K562 (cell line): ENCODE results near the gene IL27RA. TPM values are rescaled to one million over a fixed set of nuclear protein-coding genes. Genes with fewer than 3 reads are reported as not detected.

ENCODE experiments used
- CC2D1A ChIP-seq: fragments of 450-650 bp; IDR thresholded peaks from 2 replicates; pipeline ENCODE4 v1.6.1; 2017; ENCODE audit warnings: mild to moderate bottlenecking
- CSDE1 ChIP-seq, 2 experiments: fragments of 450-650 bp; IDR thresholded peaks; 2 replicates each; pipeline ENCODE4 v1.6.1; 2016; ENCODE audit warnings: mild to moderate bottlenecking in 1 of 2
- ELF4 ChIP-seq: fragments of 450-650 bp; formaldehyde crosslinking; IDR thresholded peaks from 2 replicates; pipeline ENCODE4 v1.4.0; 2022; ENCODE audit warnings: missing genetic modification characterization
- EP400 ChIP-seq: fragments of 450-650 bp; IDR thresholded peaks from 2 replicates; pipeline ENCODE4 v1.6.1; 2017; ENCODE audit warnings: antibody characterized with exemption, mild to moderate bottlenecking, moderate library complexity
- ETV1 ChIP-seq: fragments of 450-650 bp; conservative IDR thresholded peaks from 2 replicates; pipeline ENCODE4 v1.6.1; 2016; ENCODE audit warnings: missing genetic modification characterization, control low read depth, low read depth, missing compliant biosample characterization
- MAFF ChIP-seq: IDR thresholded peaks from 2 replicates; pipeline ENCODE4 v1.6.1; 2012; ENCODE audit warnings: low read length, improper control_type of control experiment
- NCOR1 ChIP-seq: fragments of 450-650 bp; IDR thresholded peaks from 2 replicates; pipeline ENCODE4 v1.6.1; 2016; ENCODE audit warnings: mild to moderate bottlenecking, moderate library complexity
- NELFE ChIP-seq: IDR thresholded peaks from 2 replicates; pipeline ENCODE4 v1.6.1; 2011; ENCODE audit warnings: mild to moderate bottlenecking; ENCODE audit not compliant: insufficient read depth, insufficient read length
- POLR2H ChIP-seq: IDR thresholded peaks from 2 replicates; pipeline ENCODE4 v1.6.1; 2016; ENCODE audit warnings: missing genetic modification characterization, low read depth, mild to moderate bottlenecking, control low read depth, missing compliant biosample characterization, moderate library complexity
- SREBF2 ChIP-seq: sonication (generic); formaldehyde crosslinking; IDR thresholded peaks from 2 replicates; pipeline ENCODE4 v1.4.0; 2020; ENCODE audit warnings: mild to moderate bottlenecking, missing genetic modification reagents
- SRSF7 ChIP-seq: fragments of 200-400 bp; formaldehyde crosslinking; optimal IDR thresholded peaks from 2 replicates; pipeline ENCODE3; 2017; ENCODE audit warnings: mild to moderate bottlenecking, low read depth, low read length
- SUPT5H ChIP-seq: fragments of 450-650 bp; IDR thresholded peaks from 2 replicates; pipeline ENCODE4 v1.6.1; 2016
- THRAP3 ChIP-seq: fragments of 450-650 bp; IDR thresholded peaks from 2 replicates; pipeline ENCODE4 v1.6.1; 2016; ENCODE audit warnings: mild to moderate bottlenecking, inconsistent platforms, borderline replicate concordance
- ZNF146 ChIP-seq: IDR thresholded peaks from one replicate; pipeline ENCODE4 v1.6.1; 2018; ENCODE audit warnings: missing compliant biosample characterization; ENCODE audit not compliant: unreplicated experiment
- ZNF23 ChIP-seq: fragments of 250-450 bp; sonication (Bioruptor Pico); IDR thresholded peaks from 2 replicates; pipeline ENCODE4 v1.4.0; 2020; ENCODE audit warnings: mild to moderate bottlenecking
- ZNF668 ChIP-seq: fragments of 250-450 bp; sonication (Bioruptor Pico); IDR thresholded peaks from 2 replicates; pipeline ENCODE4 v1.8.0; 2022; ENCODE audit warnings: mild to moderate bottlenecking, inconsistent platforms
- polyA plus RNA-seq, 8 experiments: library from polyadenylated mRNA; depleted of rRNA in 4 of 8; stranded (reverse) in 5 of 8; unstranded in 3 of 8; fragments of >200 nt; fragmentation: Nextera tagmentation in 2 of 8; fragmentation: Illumina TruSeq in 1 of 8; extraction: Ambion mirVana in 2 of 8; extraction: Trizol in 1 of 8; gene quantifications; 2 replicates each; pipeline versions ENCODE4 v1.2.1 to v1.2.3, GENCODE V29; 2011 to 2014; ENCODE audit warnings: inconsistent platforms in 1 of 8, missing spikeins in 1 of 8
- total RNA-seq, 7 experiments: library from RNA; depleted of rRNA in 6 of 7; stranded (reverse); fragments of >200 nt in 6 of 7; fragmentation: Illumina TruSeq in 2 of 7; extraction: Trizol in 2 of 7; gene quantifications; 2 replicates each; pipeline versions ENCODE4 v1.2.1 to v1.2.3, GENCODE V29; 2011 to 2021; ENCODE audit warnings: low replicate concordance in 1 of 7
- TF ChIP-seq, protein P1 (sequence below): fragments of 150-350 bp; IDR thresholded peaks from 2 replicates; pipeline ENCODE4 v1.6.1; 2014; ENCODE audit warnings: low read depth, mild to moderate bottlenecking, low read length, borderline replicate concordance
- TF ChIP-seq, protein P2 (sequence below): fragments of 250-450 bp; sonication (Bioruptor Pico); IDR thresholded peaks from 2 replicates; pipeline ENCODE4 v1.8.0; 2021; ENCODE audit warnings: moderate library complexity, mild to moderate bottlenecking, inconsistent platforms
- TF ChIP-seq, protein P3 (sequence below): sonication (generic); formaldehyde crosslinking; IDR thresholded peaks from 2 replicates; pipeline ENCODE4 v1.8.1; 2023; ENCODE audit warnings: mild to moderate bottlenecking, missing genetic modification reagents
- TF ChIP-seq, protein P4 (sequence below): sonication (generic); formaldehyde crosslinking; IDR thresholded peaks from 2 replicates; pipeline ENCODE4 v1.8.1; 2023; ENCODE audit warnings: mild to moderate bottlenecking, missing genetic modification reagents
- TF ChIP-seq, protein P5 (sequence below): fragments of 250-450 bp; sonication (Bioruptor Pico); IDR thresholded peaks from 2 replicates; pipeline ENCODE4 v1.8.0; 2022; ENCODE audit warnings: inconsistent platforms

IL27RA gene
- total and polyA plus RNA-seq, 9 of the 15 experiments (the other 6 are each of a cell fraction or from before 2014, with no cell fraction given), result 1.9 to 15.9 (median 12.0) TPM

DNA sequence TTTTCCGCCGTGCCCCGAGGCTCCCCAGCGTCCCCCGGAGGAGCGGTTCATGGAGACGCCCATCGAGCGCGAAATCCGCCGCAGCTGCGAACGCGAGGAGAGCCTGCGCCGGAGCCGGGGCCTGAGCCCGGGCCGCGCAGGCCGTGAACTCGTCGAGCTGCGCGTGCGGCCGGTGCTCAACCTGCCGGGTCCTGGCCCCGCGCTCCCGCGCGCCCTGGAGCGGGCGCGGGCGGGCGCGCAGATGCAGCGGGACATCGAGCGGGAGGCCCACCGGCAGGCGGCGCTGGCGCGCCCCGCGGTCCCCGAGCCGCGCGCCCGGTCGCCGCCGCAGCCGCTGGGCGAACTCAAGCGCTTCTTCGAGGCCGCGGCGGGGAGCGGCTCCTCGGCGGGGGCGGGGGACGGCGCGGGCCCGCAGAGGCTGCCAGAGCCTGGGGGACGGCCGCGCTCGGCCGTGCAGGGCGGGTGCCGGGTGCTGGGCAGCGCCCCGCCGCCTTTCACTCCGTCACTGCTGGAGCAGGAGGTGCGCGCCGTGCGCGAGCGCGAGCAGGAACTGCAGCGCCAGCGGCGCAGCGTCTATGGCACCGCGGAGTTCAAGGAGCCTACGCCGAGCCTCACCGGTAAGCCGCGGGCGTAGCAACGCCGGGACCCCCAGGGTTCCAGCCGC is 41.8 kb downstream of the IL27RA start (continued):
- TF ChIP-seq NCOR1 (no peak), SUPT5H (no peak), SREBF2 (CRISPR knock-in tag) (no peak), CC2D1A (no peak), THRAP3 (no peak), ZNF23 (CRISPR knock-in tag) (no peak), EP400 (no peak), ZNF668 (CRISPR knock-in tag) (no peak), ZNF146 (CRISPR knock-in tag) (no peak), SRSF7 (no peak), MAFF (no peak), NELFE (no peak), POLR2H (tag) (no peak), ETV1 (no peak), ELF4 (no peak), CSDE1 (IDR thresholded peaks at IDR 0.05) (no peak)
- TF ChIP-seq, protein P1, sequence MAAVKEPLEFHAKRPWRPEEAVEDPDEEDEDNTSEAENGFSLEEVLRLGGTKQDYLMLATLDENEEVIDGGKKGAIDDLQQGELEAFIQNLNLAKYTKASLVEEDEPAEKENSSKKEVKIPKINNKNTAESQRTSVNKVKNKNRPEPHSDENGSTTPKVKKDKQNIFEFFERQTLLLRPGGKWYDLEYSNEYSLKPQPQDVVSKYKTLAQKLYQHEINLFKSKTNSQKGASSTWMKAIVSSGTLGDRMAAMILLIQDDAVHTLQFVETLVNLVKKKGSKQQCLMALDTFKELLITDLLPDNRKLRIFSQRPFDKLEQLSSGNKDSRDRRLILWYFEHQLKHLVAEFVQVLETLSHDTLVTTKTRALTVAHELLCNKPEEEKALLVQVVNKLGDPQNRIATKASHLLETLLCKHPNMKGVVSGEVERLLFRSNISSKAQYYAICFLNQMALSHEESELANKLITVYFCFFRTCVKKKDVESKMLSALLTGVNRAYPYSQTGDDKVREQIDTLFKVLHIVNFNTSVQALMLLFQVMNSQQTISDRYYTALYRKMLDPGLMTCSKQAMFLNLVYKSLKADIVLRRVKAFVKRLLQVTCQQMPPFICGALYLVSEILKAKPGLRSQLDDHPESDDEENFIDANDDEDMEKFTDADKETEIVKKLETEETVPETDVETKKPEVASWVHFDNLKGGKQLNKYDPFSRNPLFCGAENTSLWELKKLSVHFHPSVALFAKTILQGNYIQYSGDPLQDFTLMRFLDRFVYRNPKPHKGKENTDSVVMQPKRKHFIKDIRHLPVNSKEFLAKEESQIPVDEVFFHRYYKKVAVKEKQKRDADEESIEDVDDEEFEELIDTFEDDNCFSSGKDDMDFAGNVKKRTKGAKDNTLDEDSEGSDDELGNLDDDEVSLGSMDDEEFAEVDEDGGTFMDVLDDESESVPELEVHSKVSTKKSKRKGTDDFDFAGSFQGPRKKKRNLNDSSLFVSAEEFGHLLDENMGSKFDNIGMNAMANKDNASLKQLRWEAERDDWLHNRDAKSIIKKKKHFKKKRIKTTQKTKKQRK, result no peak
- TF ChIP-seq, protein P2, sequence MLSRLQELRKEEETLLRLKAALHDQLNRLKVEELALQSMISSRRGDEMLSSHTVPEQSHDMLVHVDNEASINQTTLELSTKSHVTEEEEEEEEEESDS (CRISPR knock-in tag), result no peak
- TF ChIP-seq, protein P3, sequence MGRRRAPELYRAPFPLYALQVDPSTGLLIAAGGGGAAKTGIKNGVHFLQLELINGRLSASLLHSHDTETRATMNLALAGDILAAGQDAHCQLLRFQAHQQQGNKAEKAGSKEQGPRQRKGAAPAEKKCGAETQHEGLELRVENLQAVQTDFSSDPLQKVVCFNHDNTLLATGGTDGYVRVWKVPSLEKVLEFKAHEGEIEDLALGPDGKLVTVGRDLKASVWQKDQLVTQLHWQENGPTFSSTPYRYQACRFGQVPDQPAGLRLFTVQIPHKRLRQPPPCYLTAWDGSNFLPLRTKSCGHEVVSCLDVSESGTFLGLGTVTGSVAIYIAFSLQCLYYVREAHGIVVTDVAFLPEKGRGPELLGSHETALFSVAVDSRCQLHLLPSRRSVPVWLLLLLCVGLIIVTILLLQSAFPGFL (CRISPR knock-in tag), result 0 out of 2 replicates have a peak, but pooled peaks have one; percentile 64
- TF ChIP-seq, protein P4, sequence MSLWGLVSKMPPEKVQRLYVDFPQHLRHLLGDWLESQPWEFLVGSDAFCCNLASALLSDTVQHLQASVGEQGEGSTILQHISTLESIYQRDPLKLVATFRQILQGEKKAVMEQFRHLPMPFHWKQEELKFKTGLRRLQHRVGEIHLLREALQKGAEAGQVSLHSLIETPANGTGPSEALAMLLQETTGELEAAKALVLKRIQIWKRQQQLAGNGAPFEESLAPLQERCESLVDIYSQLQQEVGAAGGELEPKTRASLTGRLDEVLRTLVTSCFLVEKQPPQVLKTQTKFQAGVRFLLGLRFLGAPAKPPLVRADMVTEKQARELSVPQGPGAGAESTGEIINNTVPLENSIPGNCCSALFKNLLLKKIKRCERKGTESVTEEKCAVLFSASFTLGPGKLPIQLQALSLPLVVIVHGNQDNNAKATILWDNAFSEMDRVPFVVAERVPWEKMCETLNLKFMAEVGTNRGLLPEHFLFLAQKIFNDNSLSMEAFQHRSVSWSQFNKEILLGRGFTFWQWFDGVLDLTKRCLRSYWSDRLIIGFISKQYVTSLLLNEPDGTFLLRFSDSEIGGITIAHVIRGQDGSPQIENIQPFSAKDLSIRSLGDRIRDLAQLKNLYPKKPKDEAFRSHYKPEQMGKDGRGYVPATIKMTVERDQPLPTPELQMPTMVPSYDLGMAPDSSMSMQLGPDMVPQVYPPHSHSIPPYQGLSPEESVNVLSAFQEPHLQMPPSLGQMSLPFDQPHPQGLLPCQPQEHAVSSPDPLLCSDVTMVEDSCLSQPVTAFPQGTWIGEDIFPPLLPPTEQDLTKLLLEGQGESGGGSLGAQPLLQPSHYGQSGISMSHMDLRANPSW, result no peak
- TF ChIP-seq, protein P5, sequence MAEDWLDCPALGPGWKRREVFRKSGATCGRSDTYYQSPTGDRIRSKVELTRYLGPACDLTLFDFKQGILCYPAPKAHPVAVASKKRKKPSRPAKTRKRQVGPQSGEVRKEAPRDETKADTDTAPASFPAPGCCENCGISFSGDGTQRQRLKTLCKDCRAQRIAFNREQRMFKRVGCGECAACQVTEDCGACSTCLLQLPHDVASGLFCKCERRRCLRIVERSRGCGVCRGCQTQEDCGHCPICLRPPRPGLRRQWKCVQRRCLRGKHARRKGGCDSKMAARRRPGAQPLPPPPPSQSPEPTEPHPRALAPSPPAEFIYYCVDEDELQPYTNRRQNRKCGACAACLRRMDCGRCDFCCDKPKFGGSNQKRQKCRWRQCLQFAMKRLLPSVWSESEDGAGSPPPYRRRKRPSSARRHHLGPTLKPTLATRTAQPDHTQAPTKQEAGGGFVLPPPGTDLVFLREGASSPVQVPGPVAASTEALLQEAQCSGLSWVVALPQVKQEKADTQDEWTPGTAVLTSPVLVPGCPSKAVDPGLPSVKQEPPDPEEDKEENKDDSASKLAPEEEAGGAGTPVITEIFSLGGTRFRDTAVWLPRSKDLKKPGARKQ (CRISPR knock-in tag), result no peak
